Measurements from ENCODE around the gene ATP11B.

The ATP11B gene

DNA sequence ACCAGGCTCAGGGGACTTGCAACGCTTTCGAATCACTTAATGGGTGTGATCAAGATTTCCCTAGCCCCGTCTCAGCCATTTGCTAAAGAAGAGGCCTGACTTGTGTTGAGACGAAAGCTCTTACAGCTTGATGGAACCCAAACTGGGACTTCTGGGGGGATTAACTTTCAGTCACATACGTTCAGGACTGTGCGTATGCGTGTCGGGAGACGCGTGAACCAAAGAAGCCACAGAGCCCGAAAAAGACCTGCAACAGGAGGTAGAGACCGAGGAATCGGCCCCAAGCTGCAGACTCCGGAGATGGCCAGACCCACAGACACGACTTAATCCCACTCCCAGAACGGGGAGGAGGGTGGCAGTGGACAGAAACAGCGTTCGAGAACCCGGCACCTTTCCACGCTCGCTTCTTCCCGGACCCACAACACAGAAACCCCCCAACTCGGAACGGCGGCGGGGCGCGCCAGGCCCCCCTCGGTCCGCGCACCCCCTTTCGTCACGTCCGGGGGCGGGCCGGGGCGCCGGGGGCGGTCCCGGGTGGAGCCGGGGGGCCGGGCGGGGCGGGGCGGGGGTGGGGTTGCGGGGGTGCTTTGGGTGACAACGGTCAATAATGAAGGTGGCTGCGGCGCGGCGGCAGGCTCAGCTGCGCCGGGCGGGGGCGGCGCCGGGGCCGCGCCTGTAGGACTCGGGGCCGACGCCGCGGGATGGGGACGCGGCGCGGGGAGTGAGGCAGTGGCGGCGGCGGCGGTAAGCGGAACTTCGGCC, at the start of gene ATP11B:
Gene ATP11B (plus strand): TSS at position 604 of the 762 bp plus-strand sequence. CDS start 256 bp downstream, outside the sequence.
- peak; percentile 71 to 78 for DNase-seq

DNA sequence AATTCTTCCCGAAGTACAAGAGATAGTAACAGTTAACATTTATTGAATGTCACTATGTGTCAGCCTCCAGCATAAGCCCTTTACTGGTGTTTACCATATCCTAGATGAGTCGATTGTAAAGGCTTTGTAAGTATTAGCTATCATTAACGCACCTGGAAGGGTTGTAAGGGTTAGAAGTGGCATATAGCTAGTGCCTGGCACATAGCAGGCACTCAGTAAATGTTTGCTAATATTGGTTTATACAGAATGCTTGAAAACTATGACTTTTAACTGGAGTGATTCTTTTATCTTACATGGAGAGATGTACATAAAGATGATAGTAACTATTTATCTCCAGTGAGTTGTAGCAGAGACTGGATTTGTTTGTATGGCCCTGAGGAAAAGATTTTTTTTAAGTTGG, 46.3 kb upstream of the ATP11B start:
- no peak for DNase-seq

DNA sequence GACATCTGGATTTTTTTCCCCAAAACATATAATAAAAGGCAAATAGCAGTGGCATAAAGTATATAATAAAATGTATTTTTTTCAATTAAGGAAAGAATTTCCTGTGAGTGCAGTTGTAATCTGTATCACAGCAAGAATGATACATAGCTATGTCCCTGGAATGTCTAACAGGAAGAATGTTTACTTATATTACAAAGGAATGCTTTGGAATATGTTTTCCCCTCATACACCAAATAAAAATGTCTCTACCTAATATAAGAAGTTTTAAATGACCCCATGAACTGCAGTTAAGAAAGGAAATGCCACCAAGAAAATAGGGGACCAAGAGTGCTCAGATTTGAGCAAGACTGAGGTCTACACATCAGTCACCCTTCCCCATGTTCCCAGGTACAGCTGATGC, 38.0 kb upstream of the ATP11B start:
- DNase-seq, result no peak

DNA sequence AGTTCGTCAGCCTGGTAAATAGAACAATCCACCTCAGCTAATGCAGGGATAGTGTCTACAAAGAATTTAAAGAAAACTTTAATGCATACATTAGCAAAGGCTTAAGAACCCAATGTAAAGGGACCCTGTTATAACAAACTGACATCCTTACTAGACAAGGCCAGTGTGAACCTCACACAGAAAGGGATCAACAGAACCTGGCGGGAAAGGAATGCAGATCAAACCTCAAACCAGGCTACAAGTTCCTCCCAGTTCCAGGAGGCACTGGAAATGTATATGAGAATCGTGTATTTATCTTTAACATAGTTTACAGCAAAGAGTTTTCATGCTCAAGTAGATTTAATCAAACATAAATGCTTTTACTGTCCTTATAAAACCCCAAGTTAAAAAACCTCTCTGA, 37.6 kb upstream of the ATP11B start:
- no peak for DNase-seq

DNA sequence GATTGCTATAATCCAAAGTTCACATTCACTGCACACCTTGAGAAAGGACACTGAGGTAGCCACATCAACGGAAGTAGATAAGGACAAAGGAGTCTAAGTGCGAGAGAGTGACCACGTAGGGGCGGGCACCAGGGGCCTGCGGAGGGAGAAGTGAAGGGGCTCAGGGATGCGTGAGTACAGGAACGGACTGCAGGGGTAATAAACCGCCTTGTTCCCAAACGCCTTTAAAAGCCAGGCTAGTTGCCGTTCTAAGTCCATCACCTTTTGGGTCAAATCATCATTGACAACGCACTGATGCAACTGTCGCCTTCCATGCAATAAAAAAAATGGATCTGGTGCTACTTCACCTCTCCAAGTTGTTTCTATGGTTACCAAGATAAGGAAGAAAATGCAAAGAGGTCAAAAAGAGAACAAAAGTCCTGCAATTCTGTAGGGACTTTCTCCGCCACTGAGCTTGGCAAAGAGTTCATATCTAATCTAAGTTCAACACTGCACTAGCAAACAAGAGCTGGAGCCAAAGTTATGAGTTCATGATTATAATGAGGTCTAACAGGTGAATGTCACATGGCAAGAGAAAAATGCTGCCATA, 32.6 kb upstream of the ATP11B start:
- DNase-seq, result no peak

DNA sequence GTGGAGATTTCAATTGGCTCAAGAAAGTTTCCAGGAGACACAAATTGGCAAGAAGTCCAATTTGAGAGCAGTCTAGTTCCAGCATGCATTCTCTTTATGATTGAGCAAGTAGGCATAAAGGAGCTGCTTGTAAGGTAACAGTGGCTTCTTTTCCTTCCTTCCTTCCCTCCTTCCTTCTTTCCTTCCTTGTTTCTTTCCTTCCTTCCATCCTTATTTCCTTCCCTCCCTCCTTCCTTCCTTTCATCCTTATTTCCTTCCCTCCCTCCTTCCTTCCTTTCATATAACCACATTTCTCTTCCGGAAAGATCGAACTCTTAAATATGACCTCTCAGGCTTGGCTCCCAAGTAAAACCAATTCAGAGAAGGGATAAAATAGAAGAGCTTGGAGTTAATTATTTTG, 29.4 kb upstream of the ATP11B start:
- DNase-seq, result no peak

DNA sequence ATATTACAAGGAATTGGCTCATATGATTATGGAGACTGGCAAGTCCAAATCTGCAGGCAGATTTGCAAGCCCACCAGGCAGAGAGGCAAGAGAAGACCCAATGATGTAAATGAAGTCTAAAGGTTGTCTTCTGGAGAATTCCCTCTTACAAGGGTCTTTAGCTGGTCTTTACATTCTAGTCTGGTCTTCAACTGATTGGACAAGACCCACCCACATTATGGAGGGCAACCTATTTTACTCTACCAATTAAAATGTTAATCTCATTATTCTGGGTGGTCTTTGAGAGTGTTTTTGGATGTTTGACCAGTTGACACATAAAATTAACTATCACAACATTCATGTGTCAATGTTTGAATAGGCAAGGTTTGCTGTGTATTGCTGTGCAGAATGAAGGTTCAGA, 28.0 kb upstream of the ATP11B start:
- DNase-seq, result no peak

DNA sequence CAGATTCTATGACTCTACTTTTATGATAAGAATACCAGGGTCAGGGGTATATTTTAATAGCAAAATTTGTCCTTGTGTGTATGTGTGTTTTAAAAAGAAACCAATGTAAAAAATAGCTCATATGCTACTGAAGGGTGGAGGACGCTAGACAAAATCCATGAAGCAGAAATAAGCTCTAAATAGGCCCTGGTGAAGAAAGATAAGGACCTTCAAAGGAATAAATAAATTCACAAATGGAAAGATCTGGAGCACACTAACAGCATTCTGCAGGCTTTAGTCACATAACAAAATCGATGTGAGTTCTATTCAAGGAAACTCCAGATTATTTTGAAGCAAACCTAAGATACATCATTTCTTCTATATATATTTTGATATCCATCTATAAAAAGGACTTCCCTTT, 27.2 kb upstream of the ATP11B start:
- DNase-seq, result no peak

DNA sequence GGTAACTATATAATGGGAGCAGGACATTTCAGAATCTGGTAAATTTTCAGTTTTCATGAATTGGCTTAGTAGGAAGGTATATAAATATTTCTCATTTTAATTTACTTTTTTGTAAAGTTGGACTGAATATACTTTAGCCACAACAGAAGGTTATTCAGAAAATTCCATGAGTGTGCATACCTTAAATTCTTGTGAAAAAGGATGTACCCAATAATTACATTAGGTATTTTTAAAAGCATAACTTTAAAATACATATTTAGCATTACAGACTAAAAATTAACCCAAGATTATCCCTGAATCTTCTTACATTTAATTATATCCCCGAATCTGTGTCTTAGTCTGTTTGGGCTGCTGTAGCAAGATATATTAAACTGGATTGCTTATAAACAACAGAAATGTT, 24.9 kb upstream of the ATP11B start:
- DNase-seq, result no peak

DNA sequence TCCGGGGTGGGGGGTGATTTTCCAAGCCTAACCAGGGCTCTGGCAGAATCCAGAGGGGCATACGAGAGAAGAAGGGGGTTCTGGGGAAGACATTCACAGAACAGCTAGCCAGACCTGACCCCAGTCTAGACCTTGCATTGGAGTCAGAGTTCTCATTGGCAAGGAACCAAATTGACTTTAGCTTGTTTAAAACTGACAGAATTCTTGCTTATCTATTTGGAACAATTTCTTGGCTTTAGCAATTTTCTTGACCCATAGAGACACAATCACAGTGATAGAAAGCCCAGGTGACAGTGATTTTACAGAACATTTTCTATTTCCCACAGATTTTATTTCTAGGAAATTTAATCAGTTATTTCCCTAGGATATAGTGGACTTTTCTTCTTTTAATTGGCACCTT, 23.6 kb upstream of the ATP11B start:
- no peak for DNase-seq

DNA sequence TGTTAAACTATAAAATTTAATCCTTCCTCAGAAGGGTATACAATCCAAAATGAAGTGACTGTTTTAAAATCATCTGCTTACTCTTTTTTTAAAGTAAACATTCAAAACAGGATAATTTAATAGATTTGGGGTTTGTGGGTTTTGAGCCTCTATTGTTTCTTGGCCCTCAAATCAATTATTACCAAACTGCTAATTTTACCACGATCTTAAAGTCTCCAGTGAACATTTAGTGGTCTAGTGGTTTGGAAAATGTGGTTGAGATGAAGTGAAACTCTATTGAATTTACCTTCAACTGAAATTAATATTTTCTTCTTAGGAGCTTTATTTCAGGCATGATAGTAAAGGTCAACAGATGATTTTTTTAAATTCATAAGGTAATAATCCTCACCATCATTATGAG, 11.2 kb upstream of the ATP11B start:
- no peak for DNase-seq

DNA sequence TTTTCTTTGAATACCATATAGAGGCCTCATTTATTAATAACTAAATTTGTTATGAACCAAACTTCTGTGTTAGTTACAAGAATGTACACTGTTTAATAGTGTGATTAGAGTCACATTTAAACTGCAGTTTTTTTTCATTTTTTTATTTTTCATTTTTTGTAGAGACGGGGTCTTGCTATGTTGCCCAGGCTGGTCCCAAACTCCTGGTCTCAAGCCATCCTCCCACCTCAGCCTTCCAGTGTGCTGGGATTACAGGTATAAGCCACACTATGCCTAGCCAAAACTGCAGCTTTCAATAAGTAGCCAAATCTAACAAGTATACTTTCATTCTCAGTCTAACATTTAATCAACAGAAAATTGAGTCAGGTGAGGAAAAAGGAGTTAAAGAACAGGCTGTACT, 10.2 kb upstream of the ATP11B start:
- no peak for DNase-seq

DNA sequence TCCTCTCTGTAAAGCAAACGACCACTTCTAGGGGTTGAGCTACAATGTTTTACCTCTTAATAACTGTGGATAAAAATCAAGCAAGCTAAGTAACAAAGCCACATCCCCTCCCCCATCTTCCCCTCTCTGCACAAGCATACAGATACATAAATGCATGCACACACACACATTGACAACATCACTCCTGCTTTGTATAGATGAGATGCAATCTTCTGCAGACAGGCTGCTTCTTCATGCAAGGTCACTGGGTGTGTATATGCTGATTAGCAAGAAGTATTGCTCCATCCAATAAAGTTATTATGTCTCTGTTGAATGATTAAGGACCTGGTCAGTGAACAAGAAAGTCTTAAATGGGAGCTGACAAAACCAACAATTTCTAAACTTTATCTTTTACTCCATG, 8.8 kb upstream of the ATP11B start:
- DNase-seq, result no peak

DNA sequence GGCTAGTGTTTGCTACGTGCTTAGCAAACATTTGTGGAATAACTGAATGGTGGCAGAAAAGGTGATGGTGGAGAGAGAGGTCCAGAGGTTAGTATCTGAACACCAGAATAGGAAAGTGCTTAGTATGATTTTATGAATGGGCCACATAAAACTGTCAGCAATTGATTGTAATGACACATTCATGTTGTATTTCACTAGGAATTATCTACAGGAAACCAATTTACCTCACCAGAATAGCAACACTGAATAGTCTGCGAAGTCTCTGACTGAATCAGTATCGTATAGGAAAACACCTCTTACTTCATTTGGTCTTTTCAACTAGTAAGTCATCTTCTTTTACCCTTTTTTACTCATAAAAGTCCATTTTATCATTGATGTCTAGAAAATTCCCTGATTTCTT, 8.2 kb upstream of the ATP11B start:
- DNase-seq, result no peak

DNA sequence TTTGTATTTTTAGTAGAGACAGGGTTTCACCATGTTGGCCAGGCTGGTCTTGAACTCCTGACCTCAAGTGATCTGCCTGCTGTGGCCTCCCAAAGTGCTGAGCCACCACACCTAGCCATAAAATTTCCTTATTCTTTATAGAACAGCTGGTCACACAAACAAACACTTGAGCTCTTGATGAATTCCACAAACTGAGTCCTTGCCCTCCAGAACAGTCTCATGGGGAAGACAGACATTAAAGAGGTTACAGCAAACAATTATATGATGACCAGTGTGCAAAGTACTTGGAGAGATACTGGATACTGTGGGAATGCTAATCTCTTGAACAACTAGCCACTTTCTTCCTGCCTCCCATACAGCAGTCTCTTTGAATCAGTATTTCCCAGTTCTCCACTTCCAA, 7.5 kb upstream of the ATP11B start:
- no peak for DNase-seq

DNA sequence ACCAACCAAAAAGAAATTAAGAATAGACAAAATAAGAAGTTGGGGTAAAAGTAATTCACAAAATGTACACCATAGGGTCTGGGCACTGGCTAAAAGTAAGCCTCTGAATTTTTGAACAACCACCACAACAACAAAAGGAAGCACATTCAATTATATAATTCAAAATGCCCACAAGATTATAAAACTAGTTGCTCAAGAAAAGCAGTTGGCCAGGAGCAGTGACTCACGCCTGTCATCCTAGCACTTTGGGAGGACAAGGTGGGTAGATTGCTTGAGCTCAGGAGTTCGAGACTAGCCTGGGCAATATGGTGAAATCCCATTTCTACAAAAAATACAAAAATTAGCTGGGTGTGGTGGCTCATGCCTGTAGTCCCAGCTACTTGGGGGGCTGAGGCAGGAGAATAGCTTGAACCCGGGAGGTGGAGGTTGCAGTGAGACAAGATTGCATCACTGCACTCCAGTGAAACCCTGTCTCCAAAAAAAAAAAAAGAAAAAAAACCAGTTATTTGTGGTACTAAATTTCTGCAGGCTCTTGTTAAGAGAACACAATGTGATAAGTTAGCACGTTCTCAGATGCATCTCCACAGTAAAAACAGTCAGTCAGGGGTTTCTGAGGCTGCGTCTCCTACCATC, 6.6 kb upstream of the ATP11B start:
- DNase-seq, result no peak

DNA sequence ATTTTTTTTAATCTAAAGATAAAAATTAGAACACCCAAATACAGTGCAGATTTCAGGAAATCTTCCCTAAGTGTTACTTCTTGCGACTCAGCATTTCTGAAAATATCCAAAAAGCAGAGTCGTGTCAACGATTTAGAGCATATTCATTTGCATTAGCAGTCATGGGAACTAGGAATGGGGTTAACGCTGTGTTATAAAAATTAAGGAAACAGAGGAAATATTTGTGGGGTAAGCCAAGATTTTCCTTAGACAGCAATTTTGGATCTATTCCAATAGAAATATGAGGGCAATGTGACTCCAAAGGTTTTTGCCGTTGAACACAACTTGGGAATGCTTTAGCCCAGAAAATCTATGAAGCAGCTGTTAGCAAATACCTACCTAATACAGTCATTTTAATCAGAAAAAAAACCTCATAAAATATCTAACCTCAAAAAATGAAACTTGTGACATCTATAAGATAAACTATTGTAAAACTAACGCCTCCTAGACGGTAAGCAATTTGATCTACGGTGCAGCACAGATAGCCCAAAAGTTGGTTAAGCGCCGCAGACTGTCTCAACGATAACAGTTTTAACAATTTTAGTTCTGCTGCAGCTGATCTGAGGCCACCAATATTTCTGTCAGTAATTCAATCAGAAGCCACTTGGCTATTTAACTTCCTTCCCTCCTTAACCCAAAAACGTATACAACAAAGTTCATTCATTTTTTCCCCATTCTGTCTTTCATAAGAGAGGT, 5.8 kb upstream of the ATP11B start:
- no peak for DNase-seq

DNA sequence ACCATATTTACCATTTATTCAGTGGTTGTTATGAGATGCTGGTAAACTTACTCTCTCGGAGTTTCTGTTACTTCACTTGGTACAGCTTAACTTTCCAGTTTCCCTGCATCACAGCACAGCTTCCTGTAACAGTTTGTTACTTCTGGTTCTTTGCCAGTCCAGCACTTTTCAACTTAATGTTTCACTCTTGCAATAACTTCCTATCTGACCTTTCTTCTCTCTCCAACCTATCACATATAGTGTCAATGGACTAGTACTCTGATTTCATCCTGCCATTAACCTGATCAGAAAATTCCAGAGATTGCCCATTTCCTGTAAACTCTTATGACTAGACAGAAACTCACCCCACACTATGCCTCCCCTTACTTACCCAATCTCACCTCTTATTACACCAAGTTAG, 3.9 kb upstream of the ATP11B start:
- no peak for DNase-seq

DNA sequence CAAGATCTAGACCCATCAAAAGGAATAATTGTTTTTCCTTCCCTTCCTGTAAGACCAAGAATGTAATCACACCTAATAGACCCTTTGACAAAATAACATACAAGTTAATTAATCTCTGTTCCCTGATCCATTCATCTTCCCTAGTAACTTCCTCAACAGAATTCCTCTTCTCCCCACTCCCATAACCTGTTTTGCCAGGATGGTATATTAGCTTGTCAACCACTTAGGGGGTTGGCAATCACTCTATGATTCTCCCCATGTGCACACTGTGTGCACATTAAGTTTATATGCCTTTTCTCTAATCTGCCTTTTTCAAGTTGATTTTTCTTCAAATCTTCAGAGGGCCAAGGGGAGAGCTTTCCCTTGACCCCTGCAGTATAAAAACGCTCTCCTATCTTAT, 2.7 kb upstream of the ATP11B start:
- DNase-seq, result no peak

DNA sequence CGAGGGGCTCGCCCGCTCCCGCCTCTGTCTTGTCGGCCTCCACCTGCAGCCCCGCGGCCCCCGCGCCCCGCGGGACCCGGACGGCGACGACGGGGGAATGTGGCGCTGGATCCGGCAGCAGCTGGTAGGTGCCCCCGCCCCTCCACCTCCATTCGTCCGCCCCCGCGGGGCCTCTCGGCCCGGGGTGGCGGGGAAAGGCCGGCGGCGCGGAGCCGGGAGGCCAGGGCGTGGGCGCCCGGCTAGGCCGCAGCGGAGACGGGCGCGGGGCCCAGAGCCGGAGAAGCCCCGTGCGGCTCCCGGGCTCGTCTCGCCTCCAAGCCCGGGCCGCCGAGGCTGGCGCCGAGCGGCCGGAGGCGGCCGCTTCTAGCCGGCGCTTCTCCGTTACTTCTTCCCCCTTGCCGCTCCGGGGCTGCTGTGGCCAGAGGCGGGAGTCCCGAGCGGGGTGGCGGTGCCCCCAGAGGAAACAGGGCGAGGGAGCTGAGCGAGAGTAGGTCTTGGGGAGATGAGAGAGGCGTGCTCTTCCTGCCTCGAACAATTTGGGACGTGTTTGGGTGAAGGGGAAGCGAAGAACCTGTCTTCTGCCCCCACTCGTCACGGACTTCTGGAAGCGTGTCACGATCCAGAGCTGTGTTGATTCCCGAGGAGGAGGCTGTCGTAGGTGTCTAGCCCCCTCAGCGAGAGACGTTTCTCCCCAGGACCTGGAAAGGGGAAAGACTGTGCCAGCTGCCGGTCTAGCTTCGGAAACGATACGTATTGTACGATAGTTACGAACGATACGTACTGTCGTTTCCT, 555 bp downstream of the ATP11B start:
- peak; percentile 13 to 54 for DNase-seq

DNA sequence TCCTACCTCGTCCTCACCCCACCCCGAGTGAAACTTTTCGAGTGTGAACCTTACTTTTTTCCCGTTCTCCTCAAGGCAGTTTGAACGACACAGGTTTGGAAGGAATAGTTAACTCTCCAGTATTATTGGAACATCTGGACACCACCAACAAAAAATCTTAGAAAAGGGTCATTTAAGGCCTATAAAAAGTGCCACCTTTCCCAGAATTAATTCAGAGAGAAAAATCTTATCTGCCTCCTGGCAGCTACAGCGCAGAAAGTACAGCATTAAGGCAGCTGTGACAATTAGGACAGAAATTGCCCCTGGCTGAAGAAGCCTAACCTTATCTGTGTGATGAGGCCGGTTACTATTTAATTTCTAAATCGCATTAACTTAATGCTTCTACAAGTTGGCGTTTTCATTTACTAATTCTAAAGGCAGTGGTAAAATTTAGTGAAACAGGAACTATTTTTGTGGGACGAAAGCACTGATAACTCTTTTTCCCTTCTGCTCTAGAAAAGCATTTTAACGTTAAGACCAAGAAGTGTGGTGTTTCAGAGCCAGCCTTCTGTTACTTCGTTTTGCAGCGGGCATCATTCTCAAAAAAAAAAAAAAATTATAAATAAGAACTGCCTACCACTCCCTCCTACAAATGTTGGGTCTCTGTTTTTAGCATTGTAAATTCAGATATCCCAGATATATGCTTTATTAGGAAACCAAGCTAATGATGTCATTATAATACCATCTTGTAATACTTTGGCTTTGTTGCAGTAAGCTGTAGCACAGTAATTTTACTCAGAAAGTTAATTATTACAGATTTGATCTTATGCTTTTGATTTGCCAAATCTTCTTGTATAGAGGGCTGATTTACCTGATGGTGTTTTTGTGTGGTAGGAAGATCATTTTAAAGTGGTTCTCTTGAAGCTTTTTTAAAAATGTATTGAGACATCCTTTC, 1.4 kb downstream of the ATP11B start:
- DNase-seq, result no peak

DNA sequence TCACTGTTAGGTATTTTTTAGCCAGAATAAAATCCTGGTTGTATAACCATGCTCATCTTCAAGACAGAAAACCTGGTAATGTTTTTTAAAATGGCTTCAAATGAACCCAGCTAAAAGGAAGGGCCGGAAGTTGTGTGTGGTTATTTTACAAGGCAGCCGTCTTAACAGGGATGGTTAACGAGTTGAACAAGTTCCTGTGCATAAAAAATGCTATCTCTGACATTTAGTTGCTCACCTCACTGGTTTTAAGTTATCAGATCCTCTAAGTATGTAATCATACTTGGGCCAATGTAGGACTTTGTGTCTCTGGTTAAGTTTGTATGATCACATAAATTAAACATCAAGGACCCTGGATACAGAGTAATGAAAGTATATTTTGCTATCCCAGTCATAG, 2.1 kb downstream of the ATP11B start:
- DNase-seq, result peak in 1 of 2 experiments; percentile 3
